ENCODE measurements around the gene STIL.
"Not testable (repeated sequence)": the region's sequence is repeated elsewhere in the genome, so short reads cannot be mapped to it uniquely, and the experiment has no call there.

STIL gene

DNA sequence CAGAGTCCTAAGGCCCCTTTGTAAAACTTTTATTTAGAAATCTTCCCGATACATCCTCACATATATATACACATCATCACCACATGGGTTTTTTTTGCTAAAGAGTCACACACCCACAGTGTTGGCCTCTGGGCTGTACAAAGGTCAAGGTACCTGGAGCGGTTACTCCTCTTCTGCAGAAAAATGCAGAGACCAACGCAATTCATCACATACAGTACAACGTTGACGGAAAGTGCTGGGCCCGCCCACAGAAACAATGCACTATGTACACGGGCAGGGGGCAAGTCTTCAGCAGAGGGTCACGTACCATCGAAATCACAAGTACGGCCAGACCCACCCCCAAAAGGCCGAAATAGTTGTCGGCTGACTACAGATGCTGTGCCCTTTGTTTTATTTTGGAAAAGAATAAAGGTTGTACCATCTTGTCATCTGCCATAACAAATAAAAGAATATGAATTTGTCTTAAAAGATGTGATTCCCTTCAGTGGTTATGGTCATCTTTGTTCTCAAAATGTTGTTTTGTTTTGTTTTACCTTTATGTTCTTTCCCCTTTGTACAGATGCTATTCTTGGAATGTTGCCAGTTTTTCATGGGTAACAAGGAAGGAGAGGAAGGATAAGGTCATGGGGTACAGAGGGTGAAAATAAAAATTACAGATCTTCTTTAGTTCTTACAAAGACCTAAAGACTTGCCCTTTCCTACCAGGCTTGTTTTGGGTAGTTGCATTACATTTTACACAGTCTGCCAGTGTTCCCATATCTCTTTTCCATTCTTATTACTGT lies 97.5 kb downstream of the STIL start:
- DNase-seq = no peak

DNA sequence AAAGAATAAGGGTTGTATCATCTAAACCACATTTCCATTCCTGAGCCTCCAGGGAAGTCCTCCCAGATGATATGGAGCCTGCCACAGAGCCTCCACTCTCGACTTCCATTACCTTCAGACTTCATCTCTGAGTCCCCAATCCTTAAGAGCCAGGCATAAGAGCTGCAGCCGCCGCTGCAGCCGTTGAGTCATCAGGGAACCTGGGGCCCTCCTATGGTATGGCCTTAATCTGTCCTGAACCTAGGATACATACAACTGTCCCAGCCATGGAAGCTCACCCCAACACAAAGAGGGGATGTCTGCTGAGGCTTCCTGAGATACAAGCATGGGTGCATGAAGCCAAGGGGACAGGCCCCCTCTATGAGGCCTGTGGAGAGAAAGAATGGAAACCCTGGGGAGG lies 98.2 kb downstream of the STIL start:
- DNase-seq = no peak

DNA sequence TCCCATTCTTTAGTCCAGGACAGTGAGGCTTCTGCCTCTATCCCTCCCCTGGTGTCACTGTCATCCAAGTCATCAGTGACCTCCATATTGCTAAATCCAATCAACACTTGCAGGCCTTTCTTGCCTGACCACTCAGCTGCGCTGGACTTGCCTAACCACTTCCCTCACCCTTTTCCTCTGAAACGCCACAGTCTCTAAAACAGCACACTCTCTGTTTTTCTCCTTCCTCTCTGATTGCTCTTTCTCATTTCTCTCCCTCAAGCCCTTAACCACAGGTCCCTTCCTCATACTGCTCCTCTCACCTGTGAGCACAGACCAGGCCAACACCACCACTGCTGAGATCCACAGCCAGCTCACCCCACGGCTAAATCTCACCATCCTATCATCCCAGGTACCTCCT lies 99.4 kb downstream of the STIL start:
- no peak for DNase-seq

DNA sequence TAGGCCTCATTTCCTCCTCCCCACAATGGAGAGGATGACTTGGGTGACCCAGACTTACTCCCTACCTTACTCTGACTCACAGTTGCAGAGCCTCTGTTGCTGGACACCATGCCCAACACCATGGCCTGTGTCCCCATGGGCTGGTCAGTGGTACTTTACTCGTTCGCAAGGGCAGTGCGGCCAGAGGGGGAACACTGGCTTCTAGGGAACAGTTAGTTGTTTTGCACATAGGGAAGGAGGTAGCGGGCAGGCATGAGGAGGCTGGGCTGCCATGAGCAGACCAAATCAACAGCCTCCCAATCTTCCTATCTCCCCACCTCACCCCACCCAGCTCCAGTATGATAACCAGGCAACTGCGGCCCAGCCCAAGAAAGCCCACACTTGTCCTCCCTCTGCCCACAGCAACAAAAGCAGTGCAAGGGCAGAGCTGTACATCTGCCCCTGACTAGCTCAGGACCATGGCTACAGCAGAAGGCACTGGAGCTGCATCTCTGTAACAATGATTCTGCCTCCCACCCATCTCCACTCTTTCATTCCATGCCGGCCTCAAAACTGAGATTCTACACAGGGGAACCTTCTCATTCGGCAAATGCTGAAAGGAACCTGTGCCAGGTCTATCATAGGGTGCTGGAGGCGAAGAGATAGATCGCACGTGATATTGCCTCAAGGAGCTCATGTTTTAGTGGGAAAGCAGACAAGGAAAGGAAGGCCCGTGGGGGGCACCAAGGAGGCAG lies 100.5 kb downstream of the STIL start:
- DNase-seq = no peak

DNA sequence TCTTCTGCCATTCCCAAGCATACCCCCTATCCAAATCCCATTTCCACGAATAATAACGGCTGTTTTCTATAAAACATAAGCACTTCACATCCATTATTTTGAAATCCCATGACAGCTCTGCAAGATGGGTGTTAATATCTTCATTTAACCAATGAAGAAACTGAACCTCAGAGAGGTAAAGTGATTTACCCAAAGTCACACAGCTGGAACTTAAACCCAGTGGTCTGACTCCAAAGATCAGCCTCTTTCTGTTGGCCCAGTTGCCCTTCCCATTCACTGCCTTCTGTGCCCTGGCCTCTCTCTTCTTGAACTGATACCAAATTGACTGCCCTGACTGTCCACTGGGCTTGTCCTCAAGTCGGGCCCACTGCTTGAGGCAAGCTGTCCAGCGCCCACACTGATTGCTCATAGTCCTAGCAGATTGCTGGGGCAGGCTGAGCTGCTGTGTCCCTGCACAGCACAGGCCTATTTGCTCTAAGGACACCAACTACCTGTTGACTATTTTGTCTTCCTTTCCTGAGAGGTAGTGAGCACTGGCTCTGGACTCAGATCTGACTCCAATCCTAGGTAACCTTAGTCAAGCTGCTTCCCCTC lies 101.2 kb downstream of the STIL start:
- no peak for DNase-seq

DNA sequence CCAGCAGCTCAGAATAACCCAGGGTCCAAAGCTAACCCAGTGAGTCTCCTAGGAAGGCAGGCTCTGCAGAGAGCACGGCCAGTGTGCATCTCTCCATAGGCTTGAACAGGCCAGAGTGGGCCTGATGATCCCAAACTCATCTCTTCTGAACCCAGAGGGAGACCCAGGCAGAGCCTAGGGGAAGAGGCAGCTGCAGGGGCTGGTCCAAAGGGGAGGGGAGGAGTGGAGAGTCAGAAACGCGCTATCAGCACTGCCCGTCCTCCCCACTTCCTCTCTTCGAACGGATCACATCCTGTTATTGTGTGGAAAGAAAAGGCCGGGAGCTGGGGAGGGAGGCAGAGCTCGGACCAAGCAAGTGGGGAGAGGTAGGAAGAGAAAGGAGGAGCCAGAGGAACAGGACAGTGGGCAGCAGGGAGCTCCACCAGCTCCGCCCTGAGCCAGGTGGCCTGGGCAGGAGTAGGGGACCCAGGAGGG lies 102.1 kb downstream of the STIL start:
- DNase-seq = no peak

DNA sequence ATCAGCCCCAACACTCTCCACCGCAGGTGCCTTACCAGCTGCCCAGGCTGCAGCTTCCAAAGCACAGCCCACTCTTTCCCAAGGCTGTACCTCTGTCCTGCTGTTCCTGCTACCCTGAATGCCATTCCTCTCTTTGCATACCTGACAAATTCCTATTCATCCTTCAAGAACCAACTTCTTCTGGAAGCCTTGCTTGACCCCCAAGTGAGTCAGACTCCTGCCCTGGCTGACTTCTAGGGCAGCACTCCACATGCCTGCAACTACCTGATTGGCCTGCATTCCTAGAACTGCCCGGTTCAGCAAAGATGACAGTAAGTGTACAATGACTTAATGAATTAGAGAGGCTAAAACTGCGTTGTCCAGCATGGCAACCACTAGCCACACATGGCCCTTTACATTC lies 103.3 kb downstream of the STIL start:
- no peak for DNase-seq

DNA sequence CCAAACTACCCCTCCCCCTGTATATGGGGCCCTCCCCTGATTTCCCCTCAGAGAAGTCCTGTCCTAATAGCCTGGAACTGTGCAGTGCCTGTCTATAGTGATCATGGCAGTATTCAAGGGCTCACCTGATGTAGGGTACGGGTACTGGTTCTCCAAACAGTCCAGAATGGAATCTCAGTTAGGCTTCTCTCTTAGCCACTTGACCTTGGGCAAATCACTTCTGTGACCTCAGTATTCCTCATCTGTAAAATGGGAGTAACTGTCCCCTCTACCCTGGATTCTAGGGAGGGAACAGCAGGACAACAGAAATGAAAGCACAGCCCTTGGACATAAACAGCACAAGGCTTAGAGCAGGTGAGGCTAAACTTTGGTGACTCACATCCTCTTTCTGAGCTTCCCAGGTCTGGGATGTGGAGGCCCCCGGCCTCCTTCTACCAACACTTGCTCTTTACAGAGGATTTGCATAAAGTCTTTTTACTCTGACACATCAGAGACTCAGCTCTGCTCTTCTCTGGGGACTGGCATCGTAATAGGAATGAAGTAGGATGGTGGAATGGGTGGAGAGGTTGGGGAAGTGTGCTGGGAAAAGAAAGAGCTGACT lies 104.1 kb downstream of the STIL start:
- DNase-seq = no peak

DNA sequence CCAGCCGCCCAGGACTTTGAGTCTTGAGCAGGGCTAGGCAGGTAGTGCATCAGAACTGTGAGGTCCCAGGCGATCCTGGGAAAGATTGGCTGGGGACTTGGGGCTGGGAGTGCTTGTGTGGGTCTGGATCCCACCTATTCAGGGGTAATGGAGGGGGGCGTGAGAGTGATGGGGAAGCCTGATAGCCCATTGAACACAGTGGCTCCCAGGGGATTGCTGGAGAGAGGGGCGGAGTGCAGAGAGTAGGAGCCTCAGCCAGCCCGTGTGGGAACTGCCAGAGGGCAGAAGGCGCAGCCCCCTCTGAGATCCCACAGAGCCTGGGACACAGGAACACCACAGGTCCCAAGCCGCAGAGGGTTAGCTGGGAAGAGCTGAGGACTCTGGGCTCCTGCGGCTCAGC lies 104.9 kb downstream of the STIL start:
- DNase-seq = no peak

DNA sequence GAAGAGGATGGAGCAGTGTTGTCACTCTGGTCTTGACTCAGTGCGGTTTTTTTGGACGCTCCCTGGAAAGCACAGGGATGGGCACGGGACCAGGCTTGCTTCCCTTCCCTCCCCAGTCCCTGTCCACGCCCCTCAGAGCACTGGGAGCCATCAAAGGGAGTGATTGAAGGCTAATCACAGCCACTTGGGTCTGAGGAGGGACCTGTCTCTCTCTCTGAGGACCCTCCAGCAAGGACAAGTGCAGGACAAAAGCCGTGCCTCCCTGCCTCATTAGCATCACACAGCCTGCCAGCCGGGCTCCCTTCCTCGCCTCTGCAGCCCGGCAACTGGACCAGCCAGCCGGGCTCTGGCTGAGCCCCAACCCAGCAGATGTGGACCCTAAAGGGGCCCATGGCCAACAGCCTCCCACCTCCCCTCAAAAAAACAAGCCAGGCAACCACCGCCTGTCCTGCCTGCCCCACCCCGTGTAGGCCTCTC lies 105.5 kb downstream of the STIL start:
- DNase-seq = no peak

DNA sequence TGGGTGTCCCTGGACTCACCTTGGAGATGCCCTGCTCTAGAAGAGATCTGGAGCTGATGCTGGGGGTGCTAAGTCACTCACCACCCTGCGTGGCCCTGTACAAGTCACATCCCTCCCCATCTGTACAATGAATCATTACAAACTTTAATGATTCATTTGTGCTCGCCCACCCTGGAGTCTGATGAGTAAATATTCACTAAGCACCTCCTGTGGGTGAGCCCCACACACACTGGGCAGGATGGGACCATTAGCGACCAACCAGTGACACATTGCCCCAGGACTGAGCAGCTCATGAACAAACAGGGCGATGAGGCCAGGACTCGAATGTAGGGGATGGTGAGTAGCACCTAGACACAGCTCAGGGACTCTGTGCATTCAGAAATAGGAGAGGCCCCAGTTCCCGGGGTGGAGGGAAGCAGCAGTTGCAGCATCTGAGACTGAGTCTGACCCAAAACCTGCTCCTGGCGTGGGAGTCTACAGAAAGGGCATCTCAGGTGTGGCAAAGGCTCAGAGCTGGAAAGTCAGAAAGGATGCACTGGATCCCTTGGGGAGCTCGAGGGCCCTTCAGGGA lies 106.1 kb downstream of the STIL start:
- DNase-seq = no peak

DNA sequence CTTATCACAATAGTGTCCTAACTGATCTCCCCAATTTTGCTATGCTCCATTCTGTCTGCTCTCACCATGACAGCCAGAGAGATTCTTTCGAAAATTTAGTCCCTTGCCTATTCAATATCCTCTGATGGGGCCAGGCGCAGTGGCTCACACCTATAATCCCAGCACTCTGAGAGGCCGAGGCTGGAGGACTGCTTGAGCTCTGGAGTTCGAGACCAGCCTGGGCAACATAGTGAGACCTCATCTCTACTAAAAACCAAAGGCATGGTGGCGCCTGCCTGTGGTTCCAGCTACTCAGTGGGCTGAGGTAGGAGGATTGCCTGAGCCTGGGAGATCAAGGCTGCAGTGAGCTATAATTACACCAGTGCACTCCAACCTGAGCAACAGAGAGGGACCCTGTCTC lies 108.0 kb downstream of the STIL start:
- no peak for DNase-seq

DNA sequence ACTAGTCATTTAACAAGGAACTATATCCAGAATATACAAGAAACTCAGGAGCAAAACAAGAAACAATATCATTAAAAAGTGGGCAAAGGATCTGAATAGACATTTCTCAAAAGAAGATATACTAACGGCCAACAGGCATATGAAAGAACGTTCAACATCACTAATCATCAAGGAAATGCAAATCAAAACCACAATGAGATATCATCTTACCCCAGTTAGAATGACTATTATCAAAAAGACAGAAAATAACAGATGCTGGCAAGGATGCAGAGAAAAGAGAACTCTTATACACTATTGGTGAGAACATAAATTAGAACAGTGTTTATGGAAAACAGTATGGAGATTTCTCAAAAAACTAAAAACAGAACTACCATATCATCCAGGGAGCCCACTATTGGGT lies 110.4 kb downstream of the STIL start:
- DNase-seq = not testable (repeated sequence)

DNA sequence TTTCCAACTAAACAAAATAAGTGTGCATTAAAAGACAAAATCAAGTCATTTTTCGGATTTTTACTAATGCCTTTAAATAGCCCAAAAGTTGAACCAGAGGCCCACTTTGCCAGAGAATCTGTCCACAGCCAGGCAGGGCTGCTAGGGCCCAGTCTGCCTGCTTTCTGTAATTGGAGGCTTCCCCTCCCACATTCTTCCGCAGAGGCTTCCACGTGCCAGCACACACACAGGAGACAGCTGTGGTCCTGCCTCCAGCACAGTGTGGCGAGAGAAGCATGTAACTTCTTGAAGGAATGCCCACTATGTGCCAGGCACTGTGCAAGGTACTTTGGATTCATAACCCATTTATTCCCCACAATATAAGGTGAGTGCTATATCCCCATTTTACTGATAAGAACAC lies 112.8 kb downstream of the STIL start:
- DNase-seq = no peak

Data from NCI-H446 treated with DMSO at 0.1 percent for 48 hours (cell line).